IMR-90 (cell line): Measurements from ENCODE around the gene LRRC18.

Experiments
- CEBPB ChIP-seq: IDR thresholded peaks from 2 replicates; pipeline ENCODE4 v1.6.1; 2012; ENCODE audit warnings: low read depth, low read length, improper control_type of control experiment
- CHD1 ChIP-seq: IDR thresholded peaks from 2 replicates; pipeline ENCODE4 v1.6.1; 2012; ENCODE audit warnings: low read depth, low read length, improper control_type of control experiment
- MAZ ChIP-seq: IDR thresholded peaks from 2 replicates; pipeline ENCODE4 v1.6.1; 2012; ENCODE audit warnings: low read depth, mild to moderate bottlenecking, low read length, improper control_type of control experiment, moderate library complexity, borderline replicate concordance
- NFE2L2 ChIP-seq: fragments of 150-350 bp; IDR thresholded peaks from 2 replicates; pipeline ENCODE4 v1.6.1; 2016; ENCODE audit warnings: low read depth, mild to moderate bottlenecking, low read length
- POLR2A ChIP-seq: IDR thresholded peaks from 2 replicates; pipeline ENCODE4 v1.6.1; 2012; ENCODE audit warnings: mild to moderate bottlenecking, low read depth, low read length
- RCOR1 ChIP-seq: IDR thresholded peaks from 2 replicates; pipeline ENCODE4 v1.6.1; 2012; ENCODE audit warnings: mild to moderate bottlenecking, low read length, improper control_type of control experiment; ENCODE audit not compliant: insufficient replicate concordance
- SMC3 ChIP-seq: fragments of 150-350 bp; IDR thresholded peaks from 2 replicates; pipeline ENCODE4 v1.6.1; 2016; ENCODE audit warnings: low read depth, mild to moderate bottlenecking, antibody characterized with exemption, low read length, moderate library complexity
- USF2 ChIP-seq: fragments of 150-350 bp; IDR thresholded peaks from 2 replicates; pipeline ENCODE4 v1.6.1; 2017; ENCODE audit warnings: mild to moderate bottlenecking, antibody characterized with exemption, low read length, low read depth
- TF ChIP-seq, protein P1 (sequence below): conservative IDR thresholded peaks from 2 replicates; pipeline ENCODE4 v1.5.1; 2012; ENCODE audit warnings: mild to moderate bottlenecking, low read depth, low read length, improper control_type of control experiment

DNA sequence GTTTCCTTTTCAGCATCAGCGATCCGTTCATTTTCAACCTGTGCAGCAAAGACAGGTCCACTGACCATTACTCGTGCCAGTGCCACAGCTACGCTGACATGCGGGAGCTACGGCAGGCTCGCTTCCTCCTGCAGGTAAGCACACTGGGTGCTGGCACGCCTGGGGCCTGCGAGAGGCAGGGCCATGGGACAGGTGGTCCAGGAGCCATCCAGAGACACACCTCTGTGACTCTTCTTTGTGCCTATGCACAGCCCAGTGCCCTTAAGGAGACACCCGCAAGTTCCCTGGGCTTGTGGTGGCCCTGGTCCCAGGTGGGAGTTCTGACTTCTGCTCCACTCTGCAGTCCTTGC lies 42.2 kb downstream of the LRRC18 start:
- TF ChIP-seq RCOR1, result no peak
- no peak for TF ChIP-seq SMC3
- no peak for TF ChIP-seq USF2
- no peak for TF ChIP-seq POLR2A
- TF ChIP-seq, protein P1, sequence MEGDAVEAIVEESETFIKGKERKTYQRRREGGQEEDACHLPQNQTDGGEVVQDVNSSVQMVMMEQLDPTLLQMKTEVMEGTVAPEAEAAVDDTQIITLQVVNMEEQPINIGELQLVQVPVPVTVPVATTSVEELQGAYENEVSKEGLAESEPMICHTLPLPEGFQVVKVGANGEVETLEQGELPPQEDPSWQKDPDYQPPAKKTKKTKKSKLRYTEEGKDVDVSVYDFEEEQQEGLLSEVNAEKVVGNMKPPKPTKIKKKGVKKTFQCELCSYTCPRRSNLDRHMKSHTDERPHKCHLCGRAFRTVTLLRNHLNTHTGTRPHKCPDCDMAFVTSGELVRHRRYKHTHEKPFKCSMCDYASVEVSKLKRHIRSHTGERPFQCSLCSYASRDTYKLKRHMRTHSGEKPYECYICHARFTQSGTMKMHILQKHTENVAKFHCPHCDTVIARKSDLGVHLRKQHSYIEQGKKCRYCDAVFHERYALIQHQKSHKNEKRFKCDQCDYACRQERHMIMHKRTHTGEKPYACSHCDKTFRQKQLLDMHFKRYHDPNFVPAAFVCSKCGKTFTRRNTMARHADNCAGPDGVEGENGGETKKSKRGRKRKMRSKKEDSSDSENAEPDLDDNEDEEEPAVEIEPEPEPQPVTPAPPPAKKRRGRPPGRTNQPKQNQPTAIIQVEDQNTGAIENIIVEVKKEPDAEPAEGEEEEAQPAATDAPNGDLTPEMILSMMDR, result no peak
- no peak for TF ChIP-seq CEBPB
- no peak for TF ChIP-seq NFE2L2
- TF ChIP-seq MAZ, result no peak
- no peak for TF ChIP-seq CHD1
